HG03342 (cell line): ENCODE data around the gene STAC3.
"Not testable (repeated sequence)": the region's sequence is repeated elsewhere in the genome, so short reads cannot be mapped to it uniquely, and the experiment has no call there.

Experiments used
- ATAC-seq: cut with Tn5 transposase; IDR thresholded peaks from one replicate; pipeline ENCODE4 v1.9.1; 2021; ENCODE audit warnings: mild to moderate bottlenecking, moderate library complexity; ENCODE audit not compliant: unreplicated experiment

The STAC3 gene

GRCh38 chr12:57250956-57251355, at the start of gene STAC3:
Gene STAC3 (minus strand): TSS chr12:57251187. CDS start chr12:57249636, 1,551 bp downstream.
- no peak for ATAC-seq

- no peak for ATAC-seq
Observed at GRCh38 chr12:57299514-57300016, 48.6 kb upstream of the STAC3 start.

- no peak for ATAC-seq
Observed at GRCh38 chr12:57296291-57296690, 45.3 kb upstream of the STAC3 start.

- not testable (repeated sequence) for ATAC-seq
Observed at GRCh38 chr12:57282073-57282472, 31.1 kb upstream of the STAC3 start.

GRCh38 chr12:57280211-57281062, 29.4 kb upstream of the STAC3 start:
- peak; percentile 93 for ATAC-seq

DNA sequence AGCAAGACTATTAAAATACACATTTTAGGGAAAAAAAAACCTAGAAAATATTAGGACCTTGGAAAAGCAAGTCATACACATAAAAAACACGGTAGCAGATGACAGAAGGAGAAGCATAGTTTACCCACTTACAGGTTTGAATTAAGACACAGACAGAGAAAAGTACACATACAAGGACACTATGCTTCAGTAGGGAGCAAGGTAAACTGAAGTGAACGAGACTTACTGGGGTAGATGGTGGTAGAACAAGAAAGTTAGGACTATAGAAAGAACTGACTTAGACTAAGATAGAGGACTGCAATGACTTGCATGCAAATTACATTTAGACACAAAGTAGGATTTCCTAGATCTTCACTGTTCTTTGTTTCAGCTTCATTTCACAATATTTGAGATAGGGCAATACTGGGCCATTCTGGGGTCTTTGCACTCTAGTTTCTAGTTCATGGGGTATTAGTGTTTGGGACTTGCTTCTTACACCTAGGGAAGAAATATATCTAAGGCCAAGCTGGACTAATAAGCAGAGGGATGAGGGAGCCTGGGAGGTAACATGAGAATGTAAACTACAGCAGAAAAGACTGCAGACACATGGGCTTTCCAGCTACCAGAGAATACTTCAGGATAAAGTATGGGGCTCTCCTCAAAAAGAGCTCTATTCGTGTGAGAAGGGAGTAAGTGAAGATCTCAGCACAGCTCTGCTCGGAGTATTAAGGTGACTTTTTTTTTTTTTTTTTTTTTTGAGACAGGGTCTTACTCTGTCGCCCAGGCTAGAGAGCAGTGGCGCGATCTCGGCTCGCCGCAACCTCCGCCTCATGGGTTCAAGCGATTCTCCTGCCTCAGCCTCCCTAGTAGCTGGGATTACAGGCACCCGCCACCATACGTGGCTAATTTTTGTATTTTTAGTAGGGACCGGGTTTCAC, 27.7 kb upstream of the STAC3 start:
- no peak for ATAC-seq

DNA sequence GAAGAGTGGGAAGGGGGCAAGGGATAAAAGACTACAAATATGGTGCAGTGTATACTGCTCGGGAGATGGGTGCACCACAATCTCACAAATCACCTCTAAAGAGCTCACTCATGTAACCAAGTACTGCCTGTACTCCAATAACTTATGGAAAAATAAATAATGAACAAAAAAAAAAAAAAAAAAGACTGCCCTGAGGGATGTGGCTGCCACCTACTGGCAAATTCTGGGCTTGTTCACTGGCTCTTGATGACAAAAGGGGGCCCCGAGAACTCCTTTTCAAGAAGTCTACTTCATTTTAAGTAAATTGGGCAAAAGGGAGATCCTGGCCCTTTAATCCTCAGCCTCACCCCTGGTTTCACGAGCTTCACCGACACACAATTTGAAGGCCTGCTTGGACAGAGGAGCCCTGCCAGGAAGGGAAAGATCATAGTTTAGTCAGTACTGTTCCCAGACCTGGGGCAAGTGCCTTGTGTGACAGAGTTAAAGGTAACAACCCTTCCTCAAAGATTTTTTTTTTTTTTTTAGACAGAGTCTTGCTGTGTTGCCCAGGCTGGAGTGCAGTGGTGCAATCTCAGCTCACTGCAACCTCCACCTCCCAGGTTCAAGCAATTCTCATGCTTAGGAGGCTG, 26.1 kb upstream of the STAC3 start:
- ATAC-seq, result no peak

GRCh38 chr12:57276233-57276632, 25.2 kb upstream of the STAC3 start:
- ATAC-seq, result not testable (repeated sequence)

DNA sequence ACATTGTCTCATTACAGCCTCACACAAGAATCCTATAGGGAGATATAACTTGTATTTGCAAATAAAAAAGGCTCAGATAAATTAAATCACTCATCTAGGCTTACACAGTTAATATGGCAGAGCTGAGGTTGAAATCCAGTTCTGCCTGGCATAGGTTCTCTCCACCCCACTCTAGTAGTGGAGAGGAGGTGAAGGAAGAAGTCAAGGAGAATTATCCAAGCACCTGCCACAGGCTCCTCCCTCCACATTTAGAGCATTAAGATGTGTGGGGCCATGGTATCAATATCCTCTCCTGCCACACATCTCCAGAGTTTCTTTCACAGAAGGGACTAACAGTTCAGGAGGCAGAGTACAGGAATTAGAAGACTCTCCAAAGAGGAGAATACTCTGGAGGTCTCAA, 22.5 kb upstream of the STAC3 start:
- ATAC-seq, result no peak

DNA sequence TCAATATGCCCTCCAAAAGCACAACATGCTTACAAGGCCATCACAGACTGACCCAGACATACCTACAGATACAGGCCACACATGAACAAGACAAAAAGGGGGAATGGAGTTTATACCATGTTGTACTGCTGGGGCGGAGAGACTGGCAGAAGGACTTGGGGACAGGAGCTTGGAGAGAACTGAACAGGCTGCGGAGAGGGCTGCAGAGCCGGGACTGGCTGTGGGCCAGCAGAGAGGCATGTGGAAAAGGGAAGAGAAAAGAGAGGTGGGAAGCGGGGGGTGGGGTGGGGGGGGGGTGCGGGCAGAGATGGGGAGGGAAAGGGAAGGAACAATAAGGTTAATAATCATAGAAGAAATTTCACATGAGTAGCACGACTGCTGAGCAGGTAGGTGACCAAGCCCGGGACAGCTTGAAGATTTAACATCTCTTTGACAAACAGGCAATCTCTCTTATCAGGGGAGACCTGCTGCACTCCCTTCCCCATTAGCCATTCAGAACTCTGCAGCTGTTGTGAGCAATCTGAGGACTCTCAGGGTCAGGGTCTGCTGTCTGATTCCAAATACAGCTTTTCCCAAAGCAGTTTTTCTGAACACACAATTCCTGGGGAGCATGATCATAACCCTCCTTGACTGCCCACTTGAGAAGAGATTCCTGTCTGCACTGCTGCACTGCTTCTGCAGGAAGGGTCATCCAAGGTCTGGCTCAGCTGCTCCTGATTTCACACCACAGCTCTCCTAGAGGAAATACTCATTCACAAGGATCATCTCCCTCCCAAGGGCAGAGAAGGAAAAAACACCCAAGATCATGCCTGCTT, 21.6 kb upstream of the STAC3 start:
- no peak for ATAC-seq

- ATAC-seq, result no peak
Observed at GRCh38 chr12:57270966-57271470, 20.0 kb upstream of the STAC3 start.

GRCh38 chr12:57268264-57268663, 17.3 kb upstream of the STAC3 start:
- ATAC-seq, result no peak

- ATAC-seq, result no peak
Observed at GRCh38 chr12:57266681-57267080, 15.7 kb upstream of the STAC3 start.

GRCh38 chr12:57263096-57263495, 12.1 kb upstream of the STAC3 start:
- ATAC-seq, result no peak

DNA sequence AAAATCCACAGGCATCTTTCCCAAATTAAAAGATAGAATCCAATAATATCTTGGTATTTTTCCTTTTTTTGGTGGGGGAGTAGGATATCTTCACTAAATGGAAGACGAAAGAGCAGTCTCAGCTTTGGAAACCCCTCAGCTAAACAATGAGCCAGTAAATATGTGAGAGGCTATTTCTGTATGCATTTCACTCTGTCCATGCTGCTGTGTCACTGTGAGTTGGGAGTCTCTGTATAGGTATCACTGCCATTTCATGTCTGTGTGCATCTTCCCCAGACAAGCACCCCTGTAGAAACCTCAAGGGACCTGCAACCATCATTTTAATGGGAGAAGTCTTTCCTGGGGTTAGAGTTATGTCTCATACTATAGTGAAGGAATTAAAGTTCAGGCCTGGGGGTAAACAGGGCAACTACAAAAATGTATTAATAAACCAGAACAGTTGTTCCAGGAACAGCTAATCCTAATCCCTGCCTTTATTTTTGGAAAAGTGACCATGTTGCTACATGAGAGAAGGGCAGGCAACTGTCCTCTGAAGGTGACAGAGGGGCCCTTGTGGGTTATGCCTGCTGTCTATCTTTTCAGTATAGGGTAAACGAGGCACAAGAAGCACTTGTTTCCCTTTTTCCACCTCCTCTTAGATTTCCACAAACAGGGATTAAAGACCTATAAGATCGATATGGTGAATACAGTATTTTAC, 11.3 kb upstream of the STAC3 start:
- no peak for ATAC-seq

DNA sequence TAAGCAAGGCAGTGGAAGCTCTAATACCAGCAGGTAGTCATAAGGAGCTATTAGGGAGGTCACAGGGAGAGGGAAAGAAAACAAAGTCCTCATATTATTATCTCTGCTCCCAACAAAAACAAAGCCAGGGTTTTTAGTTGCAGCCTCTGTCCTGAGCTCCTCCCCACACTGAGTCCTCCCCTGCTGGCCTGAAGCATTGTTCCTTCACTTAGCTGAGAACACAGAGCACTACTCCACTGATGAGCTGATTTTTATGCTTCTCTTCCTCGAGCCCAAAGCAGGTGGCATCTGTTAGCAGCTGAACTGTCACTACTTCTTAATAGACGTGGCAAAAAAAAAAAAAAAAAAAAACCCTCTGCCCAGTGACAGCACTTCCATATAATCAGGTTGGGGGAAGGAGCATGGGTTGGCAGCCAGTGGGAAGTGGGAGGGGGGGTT, 10.5 kb upstream of the STAC3 start:
- ATAC-seq, result no peak

GRCh38 chr12:57260366-57260765, 9.4 kb upstream of the STAC3 start:
- ATAC-seq, result no peak

- no peak for ATAC-seq
Observed at GRCh38 chr12:57258977-57259970, 8.3 kb upstream of the STAC3 start.
